HG03354 (cell line): ENCODE results near the gene JAKMIP2.
"Not testable (repeated sequence)": the region's sequence is repeated elsewhere in the genome, so short reads cannot be mapped to it uniquely, and the experiment has no call there.

Source experiments
- ATAC-seq: cut with Tn5 transposase; IDR thresholded peaks from one replicate; pipeline ENCODE4 v1.9.1; 2021; ENCODE audit warnings: mild to moderate bottlenecking; ENCODE audit not compliant: unreplicated experiment, poor library complexity, severe bottlenecking

Gene JAKMIP2

GRCh38 chr5:147782110-147783028 lies at the start of gene JAKMIP2:
JAKMIP2 (minus strand) TSS chr5:147782728; CDS start chr5:147671806, 110,922 bp downstream.
- peak; percentile 85 for ATAC-seq

DNA sequence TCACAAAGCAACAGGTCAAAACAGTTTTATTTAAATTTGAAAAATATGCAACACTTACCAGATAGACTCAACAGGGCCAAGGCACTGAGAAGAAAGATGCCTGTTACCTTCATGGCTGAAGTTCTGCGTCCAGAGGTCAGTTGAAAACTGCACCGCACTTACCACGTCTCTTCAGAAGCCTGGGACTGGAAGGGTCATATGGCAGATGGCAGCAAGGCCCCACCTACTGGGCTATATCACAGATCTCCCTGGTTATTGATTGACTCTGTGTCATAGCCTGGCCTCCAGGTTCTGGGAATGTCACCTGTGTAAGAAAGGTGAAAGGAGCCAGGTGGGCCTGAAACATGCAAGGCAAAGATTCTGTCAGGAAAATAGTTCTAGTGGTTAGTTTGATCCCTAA lies 48.9 kb upstream of the JAKMIP2 start, which contains the start of gene SPINK1:
TSS of gene SPINK1 (minus strand) at position 207 of the 400 bp plus-strand sequence. CDS start at position 113, 94 bp downstream.
- no peak for ATAC-seq

DNA sequence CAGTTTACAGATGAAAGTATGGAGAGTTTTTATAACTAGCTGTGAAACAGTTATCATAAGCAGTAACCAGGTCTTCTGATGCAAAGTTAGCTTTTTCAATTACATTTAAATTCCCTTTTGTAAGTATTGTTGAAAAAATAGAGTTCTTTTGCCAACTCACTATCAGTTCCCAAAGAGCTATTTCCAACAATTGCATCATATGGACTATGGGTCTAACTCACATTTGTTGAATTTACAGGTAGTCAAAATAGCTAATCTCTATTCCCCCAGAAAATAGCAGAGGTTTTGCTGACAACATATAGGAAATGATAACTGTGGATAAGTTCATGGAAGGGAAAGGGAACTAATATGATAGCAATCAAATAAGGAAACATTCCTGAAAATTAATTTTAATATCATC lies 47.5 kb upstream of the JAKMIP2 start:
- ATAC-seq = no peak

DNA sequence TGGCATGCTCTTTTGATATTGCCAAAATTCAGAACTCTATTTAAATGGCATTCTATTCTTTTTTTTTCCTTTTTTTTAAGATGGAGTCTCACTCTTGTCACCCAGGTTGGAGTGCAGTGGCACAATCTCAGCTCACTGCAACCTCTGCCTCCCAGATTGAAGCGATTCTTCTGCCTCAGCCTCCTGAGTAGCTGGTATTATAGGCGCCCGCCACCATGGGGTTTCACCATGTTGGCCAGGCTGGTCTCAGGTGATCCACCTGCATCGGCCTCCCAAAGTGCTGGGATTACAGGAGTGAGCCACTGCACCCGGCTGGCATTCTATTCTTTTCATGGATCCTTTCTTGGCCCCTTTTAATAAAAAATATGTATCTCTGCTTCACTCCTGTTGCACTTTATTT lies 44.5 kb upstream of the JAKMIP2 start:
- ATAC-seq = not testable (repeated sequence)

DNA sequence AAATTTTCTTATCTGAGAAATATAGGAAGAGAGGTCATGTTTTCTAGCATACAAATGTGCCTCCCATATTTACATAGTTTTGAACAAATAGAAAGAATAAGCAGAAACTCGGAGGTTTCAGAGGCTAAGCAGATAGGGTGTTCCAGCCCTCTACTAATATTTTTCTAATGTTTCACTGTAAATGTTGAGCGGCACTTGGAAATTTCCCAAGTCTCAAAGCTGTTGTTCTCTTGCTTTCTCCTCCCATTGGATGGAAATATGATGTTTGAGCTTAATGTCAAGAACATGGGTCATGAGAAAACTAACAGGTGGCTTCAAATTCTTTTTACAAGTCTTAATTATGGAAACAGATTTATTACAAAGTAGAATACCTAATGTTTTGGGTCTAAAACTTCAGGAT lies 43.8 kb upstream of the JAKMIP2 start:
- no peak for ATAC-seq

DNA sequence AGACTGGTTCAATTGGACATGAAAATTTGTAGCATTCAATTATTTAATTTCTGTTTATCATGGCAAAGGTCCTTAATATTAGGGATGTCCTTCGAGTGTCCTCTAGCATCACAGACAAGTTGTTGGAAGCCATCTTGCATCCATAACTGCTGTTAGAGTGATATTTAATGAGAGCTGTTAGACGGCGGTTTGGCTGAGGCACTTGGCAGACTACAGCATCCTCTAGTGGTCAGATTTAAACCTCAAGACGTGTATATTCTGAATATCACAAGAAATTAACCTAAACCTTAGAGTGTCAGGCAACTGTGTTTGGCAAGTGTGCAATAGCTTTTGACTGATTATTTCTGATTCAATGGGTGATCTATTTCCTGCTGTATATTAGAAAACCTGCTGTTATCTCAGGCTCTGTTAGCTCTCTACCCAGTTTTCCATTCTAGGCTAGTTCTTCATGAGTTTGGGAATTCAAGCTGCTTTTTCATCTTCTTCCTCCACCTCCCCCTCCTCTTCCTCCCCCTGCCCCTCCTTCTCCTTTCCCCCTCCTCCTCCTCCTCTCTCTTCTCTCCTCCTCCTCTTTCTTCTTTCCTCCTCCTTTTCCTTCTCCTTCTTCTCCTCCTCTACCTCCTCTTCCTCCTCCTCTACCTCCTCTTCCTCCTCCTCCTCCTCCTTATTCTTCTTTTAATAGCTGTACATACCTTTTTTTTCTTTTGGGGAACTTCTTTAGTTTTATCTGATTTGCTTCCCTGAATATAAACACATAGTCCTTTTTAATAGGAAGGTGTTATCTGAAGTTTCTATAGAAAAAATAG lies 40.4 kb upstream of the JAKMIP2 start:
- ATAC-seq = peak; percentile 95

DNA sequence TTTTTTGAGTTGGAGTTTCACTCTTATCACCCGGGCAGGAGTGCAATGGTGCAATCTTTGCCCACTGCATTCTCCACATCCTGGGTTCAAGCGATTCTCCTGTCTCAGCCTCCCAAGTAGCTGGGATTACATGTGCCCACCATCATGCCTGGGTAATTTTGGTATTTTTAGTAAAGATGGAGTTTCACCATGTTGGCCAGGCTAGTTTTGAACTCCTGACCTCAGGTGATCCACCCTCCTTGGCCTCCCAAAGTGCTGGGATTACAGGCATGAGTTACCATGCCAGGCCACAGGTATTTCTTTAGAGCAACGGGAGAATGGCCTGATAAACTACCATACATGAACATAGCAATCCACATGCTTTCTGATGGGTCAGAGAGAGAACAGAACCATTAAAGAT lies 39.7 kb upstream of the JAKMIP2 start:
- ATAC-seq = not testable (repeated sequence)

GRCh38 chr5:147821766-147822165 lies 39.2 kb upstream of the JAKMIP2 start:
- no peak for ATAC-seq

- ATAC-seq = no peak
Observed at GRCh38 chr5:147819261-147819770, 36.8 kb upstream of the JAKMIP2 start.

DNA sequence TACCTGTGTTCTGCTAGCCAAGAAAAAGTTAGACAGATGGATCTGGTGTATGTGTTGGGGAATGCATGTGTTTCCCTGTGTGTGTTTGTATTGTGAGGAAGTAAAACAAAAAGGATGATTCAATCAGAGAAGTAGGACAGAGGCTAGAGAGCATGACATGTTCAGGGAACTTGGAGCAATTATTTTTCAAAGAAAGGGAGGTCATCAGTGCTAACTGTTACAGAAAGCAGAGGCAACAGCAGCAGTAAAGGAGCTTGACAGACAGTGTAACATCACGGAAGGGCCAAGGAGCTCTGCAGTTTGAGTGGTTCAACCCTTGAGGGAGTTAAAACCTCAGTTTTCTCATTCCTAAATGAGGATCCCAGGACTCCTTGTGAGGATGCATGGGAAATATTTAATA lies 35.8 kb upstream of the JAKMIP2 start:
- no peak for ATAC-seq

- no peak for ATAC-seq
Observed at GRCh38 chr5:147813696-147814095, 31.2 kb upstream of the JAKMIP2 start.

DNA sequence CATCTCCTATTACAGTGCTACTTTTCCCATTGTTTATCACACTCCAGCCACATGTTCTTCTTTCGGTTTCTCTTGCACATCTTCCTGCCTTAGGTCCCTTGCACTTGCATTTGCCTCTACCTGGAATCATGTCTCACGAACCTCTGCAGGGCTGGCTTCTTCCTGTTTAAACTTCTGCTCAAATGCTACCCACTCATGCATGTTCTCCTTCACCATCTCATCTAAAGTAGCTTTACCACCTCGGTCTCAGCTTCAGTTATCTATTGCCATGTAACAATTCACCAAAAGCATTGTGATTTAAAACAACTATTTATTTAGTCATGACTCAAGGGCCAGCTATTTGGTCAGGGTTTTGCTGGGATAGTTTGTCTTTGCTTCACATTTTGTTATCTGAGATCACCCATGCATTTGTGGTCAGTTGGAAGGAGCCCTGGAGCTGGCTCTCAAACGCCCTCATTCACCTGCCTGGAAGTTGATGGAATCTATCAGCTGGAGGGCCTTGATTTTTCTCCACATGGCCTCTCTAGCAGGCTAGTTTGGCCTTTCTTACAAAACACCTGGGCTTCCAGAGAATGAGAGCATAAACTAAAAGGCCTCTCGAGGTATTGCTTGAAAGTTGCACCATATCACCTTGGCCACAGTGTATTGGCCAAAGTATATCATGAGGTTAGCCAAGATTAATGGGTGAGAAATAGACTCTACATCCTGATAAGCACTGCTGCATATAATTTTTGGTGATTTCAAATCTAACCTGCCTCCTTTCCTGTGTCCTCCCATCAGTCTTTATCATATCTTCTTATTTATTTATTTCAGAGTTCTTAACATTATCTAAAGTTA lies 27.5 kb upstream of the JAKMIP2 start:
- no peak for ATAC-seq

DNA sequence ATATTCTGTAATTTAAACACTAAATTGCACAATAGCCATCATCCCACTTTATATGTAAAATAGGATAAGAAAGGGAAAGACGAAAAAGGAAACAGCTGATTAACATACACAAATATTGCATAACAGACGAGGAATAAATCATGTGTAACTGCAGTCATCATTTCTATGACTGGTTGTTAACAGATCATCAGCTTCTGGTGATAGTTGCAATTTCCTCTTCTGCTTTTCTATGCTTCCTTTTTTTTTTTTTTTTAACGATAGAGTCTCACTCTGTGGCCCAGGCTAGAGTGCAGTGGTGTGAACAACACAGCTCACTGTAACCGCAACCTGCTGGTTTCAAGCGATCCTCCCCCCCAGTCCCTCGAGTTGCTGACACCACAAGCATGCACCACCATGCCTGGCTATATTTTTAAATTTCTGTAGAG lies 22.5 kb upstream of the JAKMIP2 start:
- peak; percentile 92 for ATAC-seq

DNA sequence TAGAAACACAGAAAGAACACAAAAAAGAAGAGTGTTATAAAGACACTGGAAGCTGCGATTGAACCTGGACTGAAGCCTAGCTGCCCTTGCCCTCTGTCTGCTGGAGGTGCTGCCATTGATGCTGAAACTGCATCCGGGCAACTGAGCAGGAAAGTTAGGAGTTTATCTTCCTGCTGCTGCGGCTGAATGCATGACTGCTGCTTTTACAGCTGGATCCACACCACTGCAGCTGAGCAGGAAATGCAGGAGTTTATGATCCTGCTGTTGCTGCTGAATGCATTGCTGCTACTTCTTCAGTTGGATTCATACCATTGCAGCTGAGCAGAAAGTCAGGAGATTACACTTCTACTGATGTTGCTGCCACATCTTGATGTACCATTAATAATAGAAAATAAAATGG lies 21.8 kb upstream of the JAKMIP2 start:
- no peak for ATAC-seq

DNA sequence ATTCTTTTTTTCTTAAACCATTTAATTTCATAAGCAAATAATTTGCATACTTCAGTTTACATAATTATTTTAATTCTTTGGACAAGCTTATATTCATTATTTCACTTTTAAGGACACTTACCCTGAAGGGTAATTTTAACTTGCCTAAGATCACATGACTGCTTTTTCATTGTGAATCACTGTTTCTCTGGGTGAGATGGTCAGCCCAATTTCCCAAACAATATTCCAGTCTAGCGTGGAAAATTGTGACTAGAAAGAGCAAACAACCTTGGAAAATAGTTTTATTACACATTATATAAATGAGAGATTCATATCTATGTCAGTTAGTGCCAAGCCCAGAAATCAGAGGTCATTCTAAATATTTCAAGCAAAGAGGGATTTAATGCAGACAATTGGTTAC lies 21.4 kb upstream of the JAKMIP2 start:
- no peak for ATAC-seq

- ATAC-seq = not testable (repeated sequence)
Observed at GRCh38 chr5:147803161-147803560, 20.6 kb upstream of the JAKMIP2 start.

DNA sequence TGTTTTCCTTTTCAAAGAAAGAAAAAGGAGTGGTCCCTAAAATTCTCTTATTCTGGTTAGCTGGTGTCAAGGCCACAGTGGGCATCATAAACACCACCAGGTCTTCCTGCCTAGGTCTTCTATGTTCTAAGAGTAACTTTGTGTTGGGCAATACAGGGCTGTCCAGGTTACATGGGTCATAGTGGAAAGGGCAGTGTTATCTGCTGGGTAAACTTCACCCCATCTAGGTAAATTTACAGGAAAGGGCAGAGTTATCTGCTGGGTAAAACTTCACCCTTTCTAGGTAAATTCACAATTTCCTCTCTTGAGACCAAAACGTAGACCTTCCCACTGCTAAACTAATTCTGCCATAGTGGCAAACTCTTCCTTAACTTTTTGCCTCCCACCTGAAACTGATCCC lies 18.9 kb upstream of the JAKMIP2 start:
- ATAC-seq = no peak

- no peak for ATAC-seq
Observed at GRCh38 chr5:147800491-147800890, 18.0 kb upstream of the JAKMIP2 start.

- no peak for ATAC-seq
Observed at GRCh38 chr5:147796556-147797308, 14.2 kb upstream of the JAKMIP2 start.
